DND-41 (cell line): ENCODE results near the gene PYGB.

ENCODE experiments used
- CTCF ChIP-seq: IDR thresholded peaks from 2 replicates; pipeline ENCODE4 v1.5.1; 2012; ENCODE audit warnings: borderline replicate concordance, low read length, moderate library complexity, mild to moderate bottlenecking; ENCODE audit not compliant: poor library complexity, severe bottlenecking; ENCODE audit errors: extremely low read depth
- EZH2 ChIP-seq: IDR thresholded peaks from 3 replicates; pipeline ENCODE4 v1.6.1; 2012; ENCODE audit warnings: borderline replicate concordance, low read depth, mild to moderate bottlenecking, moderate library complexity, low read length, inconsistent platforms; ENCODE audit not compliant: severe bottlenecking

GRCh38 chr20:25287631-25288290 is 39.9 kb downstream of the PYGB start:
- no peak for TF ChIP-seq EZH2
- no peak for TF ChIP-seq CTCF
